Common myeloid progenitor, CD34-positive (primary cell): ENCODE results near the gene ZIC3.

ENCODE experiments used
- CTCF ChIA-PET: fragments of 350-600 bp; sonication (Branson Sonifier 250); formaldehyde crosslinking; loops from one replicate; lab custom pipeline; 2021; ENCODE audit warnings: antibody characterized with exemption; lab: Charles Lee
- POLR2A ChIA-PET: fragments of 350-600 bp; sonication (Branson Sonifier 250); formaldehyde crosslinking; loops from one replicate; lab custom pipeline; 2021; ENCODE audit warnings: antibody characterized with exemption; lab: Charles Lee
- DNase-seq, 3 donors: peaks; one replicate each; pipeline versions ENCODE4 v3.0.0 to v3.0.0-alpha.2; 2013
- H3K27ac ChIP-seq, 2 experiments: 1 replicate in 1 of 2; 2 replicates in 1 of 2; pipeline ENCODE4 v1.7.0; 2013; ENCODE audit warnings: inconsistent platforms in 2 of 2, low read length in 2 of 2, mild to moderate bottlenecking in 2 of 2, low read depth in 1 of 2, moderate library complexity in 1 of 2; ENCODE audit not compliant: severe bottlenecking in 2 of 2, insufficient read depth in 1 of 2, poor library complexity in 1 of 2
- H3K27me3 ChIP-seq, 5 experiments: replicated peaks in 2 of 5; 1 replicate in 3 of 5; 2 replicates in 2 of 5; pipeline versions ENCODE4 v1.6.1 to v1.7.0; 2013; ENCODE audit warnings: low read length in 4 of 5, mild to moderate bottlenecking in 2 of 5, moderate library complexity in 2 of 5, inconsistent platforms in 1 of 5; ENCODE audit not compliant: insufficient read depth in 5 of 5, control insufficient read depth in 4 of 5
- H3K36me3 ChIP-seq, 4 experiments: 1 replicate in 2 of 4; 2 replicates in 2 of 4; pipeline versions ENCODE4 v1.6.1 to v1.7.0; 2013; ENCODE audit warnings: low read length in 3 of 4, control low read depth in 1 of 4, mild to moderate bottlenecking in 1 of 4; ENCODE audit not compliant: control insufficient read depth in 4 of 4, insufficient read depth in 4 of 4
- H3K4me1 ChIP-seq, 4 experiments: 1 replicate in 3 of 4; 2 replicates in 1 of 4; pipeline versions ENCODE4 v1.6.1 to v1.7.1; 2013; ENCODE audit warnings: low read length in 3 of 4, mild to moderate bottlenecking in 3 of 4, control low read depth in 1 of 4, inconsistent platforms in 1 of 4, moderate library complexity in 1 of 4; ENCODE audit not compliant: control insufficient read depth in 4 of 4, insufficient read depth in 4 of 4; ENCODE audit errors: control extremely low read depth in 1 of 4
- H3K4me3 ChIP-seq, 7 experiments: 1 replicate in 4 of 7; 2 replicates in 3 of 7; pipeline versions ENCODE4 v1.5.1 to v1.7.0; 2013; ENCODE audit warnings: mild to moderate bottlenecking in 7 of 7, low read length in 6 of 7, moderate library complexity in 6 of 7, inconsistent platforms in 2 of 7, low read depth in 2 of 7, control low read depth in 1 of 7; ENCODE audit not compliant: insufficient read depth in 4 of 7, control insufficient read depth in 1 of 7; ENCODE audit errors: extremely low read depth in 1 of 7
- H3K9me3 ChIP-seq, 5 experiments: 1 replicate in 4 of 5; 2 replicates in 1 of 5; pipeline versions ENCODE4 v1.6.1 to v1.7.1; 2013; ENCODE audit warnings: low read length in 4 of 5, mild to moderate bottlenecking in 2 of 5, inconsistent platforms in 1 of 5, low read depth in 1 of 5, moderate library complexity in 1 of 5; ENCODE audit not compliant: control insufficient read depth in 4 of 5, insufficient read depth in 2 of 5; ENCODE audit errors: control extremely low read depth in 1 of 5
- WGBS: methylation state at CpG from one replicate; pipeline ENCODE4 v1.1.5; 2013; ENCODE audit not compliant: insufficient coverage; 5-methylcytosine and 5-hydroxymethylcytosine counted together

Gene ZIC3

DNA sequence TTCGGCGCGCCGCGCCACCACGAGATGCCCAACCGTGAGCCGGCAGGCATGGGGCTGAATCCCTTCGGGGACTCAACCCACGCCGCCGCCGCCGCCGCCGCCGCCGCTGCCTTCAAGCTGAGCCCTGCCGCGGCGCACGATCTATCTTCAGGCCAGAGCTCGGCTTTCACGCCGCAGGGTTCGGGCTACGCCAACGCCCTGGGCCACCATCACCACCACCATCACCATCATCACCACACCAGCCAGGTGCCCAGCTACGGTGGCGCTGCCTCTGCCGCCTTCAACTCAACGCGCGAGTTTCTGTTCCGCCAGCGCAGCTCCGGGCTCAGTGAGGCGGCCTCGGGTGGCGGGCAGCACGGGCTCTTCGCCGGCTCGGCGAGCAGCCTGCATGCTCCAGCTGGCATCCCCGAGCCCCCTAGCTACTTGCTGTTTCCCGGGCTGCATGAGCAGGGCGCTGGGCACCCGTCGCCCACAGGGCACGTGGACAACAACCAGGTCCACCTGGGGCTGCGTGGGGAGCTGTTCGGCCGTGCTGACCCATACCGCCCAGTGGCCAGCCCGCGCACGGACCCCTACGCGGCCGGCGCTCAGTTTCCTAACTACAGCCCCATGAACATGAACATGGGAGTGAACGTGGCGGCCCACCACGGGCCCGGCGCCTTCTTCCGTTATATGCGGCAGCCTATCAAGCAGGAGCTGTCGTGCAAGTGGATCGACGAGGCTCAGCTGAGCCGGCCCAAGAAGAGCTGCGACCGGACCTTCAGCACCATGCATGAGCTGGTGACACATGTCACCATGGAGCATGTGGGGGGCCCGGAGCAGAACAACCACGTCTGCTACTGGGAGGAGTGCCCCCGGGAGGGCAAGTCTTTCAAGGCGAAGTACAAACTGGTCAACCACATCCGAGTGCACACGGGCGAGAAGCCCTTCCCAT is 1.1 kb downstream of the ZIC3 start:
- Histone ChIP-seq H3K27ac (no peak overlapping the region), H3K36me3 (no peaks in the 10 kb centered on the region), H3K9me3 (peaks cover 0 to 33% (median 0%) of the 10 kb centered on the region in 5 experiments), H3K27me3 (peaks cover 9 to 97% (median 31%) of the 10 kb centered on the region in 5 experiments), H3K4me1 (peaks cover 0 to 23% (median 9%) of the 10 kb centered on the region in 4 experiments), H3K4me3 (peak overlapping the region in 2 of 7 experiments; percentile 11 to 38)
- CTCF ChIA-PET: no interaction called here
- DNase-seq: no peak
- WGBS: 34% methylated on average over 78 of the region's 82 CpGs
- POLR2A ChIA-PET: no interaction called here

DNA sequence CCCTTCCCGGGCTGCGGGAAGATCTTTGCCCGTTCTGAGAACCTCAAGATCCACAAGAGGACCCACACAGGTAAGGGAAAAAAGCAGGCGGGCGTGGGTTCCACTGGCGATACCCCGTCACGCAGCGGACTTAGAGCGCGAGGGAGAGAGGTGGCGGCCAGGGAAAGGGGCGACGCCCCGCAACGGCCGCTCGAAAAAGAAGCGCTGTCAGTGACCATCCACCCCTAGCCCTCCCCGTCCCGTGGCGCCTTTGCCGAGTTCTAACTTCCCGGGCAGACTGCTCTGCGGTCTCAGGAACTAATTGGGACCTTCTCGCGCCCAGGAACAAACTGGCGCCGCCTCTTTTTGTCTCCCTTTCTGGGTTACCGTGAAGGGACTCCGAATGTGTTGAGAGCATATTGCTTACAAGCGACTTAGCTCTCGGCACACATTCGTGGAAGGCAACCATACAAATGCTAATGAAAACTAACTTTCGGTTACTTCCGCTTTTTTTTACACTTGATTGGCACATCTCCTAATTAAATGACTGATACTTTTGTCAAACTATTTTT is 1.8 kb downstream of the ZIC3 start:
- no peak overlapping the region for H3K4me3 ChIP-seq
- POLR2A ChIA-PET: no interaction called here
- H3K27me3 ChIP-seq: peaks cover 12 to 97% (median 33%) of the 10 kb centered on the region in 5 experiments
- H3K4me1 ChIP-seq: peaks cover 0 to 23% (median 9%) of the 10 kb centered on the region in 4 experiments
- CTCF ChIA-PET: no interaction called here
- peak in 2 of 3 donors; percentile 64 to 65 for DNase-seq
- H3K36me3 ChIP-seq: no peaks in the 10 kb centered on the region
- peaks cover 0 to 33% (median 0%) of the 10 kb centered on the region in 5 experiments for H3K9me3 ChIP-seq
- no peak overlapping the region for H3K27ac ChIP-seq
- WGBS: 33% methylated on average over 27 of the region's 36 CpGs

DNA sequence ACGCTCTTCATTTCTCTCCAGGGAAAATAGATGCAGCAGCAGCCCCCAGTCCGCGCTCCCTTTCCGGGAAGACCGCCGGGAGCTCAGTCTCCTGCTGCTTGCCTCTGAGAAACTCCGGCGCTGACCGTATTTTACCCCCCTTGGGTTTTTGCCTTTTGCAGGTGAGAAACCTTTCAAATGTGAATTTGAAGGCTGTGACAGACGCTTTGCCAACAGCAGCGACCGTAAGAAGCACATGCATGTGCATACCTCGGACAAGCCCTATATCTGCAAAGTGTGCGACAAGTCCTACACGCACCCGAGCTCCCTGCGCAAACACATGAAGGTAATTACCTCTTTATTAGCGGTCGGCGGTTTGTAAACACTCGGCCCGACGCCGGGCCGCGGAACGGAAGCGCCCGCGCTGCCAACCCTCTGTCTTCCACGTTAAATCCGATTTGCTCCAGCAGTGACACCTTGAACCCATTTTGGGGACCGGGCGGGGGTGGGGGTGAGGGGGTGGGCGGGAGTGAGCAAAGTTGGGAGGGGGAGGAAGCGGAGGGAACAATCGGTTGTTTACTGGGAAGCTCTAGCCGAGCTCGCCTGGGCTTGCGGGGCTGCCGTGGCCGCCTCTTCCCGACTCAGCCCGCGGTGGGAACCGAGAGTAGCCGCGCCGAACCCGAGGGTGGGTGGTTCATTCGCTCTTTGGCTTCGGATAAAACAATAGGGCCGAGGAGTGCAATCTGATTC is 3.0 kb downstream of the ZIC3 start:
- Histone ChIP-seq H3K27me3 (peaks cover 12 to 97% (median 27%) of the 10 kb centered on the region in 5 experiments), H3K9me3 (peaks cover 0 to 31% (median 0%) of the 10 kb centered on the region in 5 experiments), H3K4me1 (peaks cover 0 to 23% (median 9%) of the 10 kb centered on the region in 4 experiments), H3K27ac (no peak overlapping the region), H3K36me3 (no peaks in the 10 kb centered on the region), H3K4me3 (no peak overlapping the region)
- 32% methylated on average over 37 of the region's 53 CpGs for WGBS
- ChIA-PET POLR2A (no interaction called here), CTCF (no interaction called here)
- DNase-seq: no peak

DNA sequence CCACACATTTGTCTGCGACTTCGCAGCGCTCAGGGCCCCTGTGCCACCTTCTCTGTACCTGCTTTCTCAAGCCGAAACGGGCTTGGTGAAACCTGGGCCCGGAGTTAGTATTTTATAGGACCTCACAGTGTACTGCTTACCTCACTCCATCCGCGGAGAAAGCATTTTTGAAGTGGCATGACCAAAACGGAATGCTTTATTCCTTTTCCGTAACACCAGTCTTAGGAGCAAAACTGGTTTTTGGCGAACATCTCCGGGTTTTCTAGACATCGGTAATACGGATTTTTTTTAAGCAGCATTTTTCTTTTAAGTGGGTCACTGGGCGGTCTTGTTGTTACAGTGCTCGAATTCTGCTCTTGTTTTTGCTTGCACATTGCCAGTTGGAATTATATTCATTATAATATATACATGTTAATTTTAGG is 3.6 kb downstream of the ZIC3 start:
- 12% methylated on average over 9 of the region's 16 CpGs for WGBS
- CTCF ChIA-PET: no interaction called here
- Histone ChIP-seq H3K27ac (no peak overlapping the region), H3K27me3 (peaks cover 10 to 97% (median 27%) of the 10 kb centered on the region in 5 experiments), H3K9me3 (peaks cover 0 to 28% (median 0%) of the 10 kb centered on the region in 5 experiments), H3K36me3 (no peaks in the 10 kb centered on the region), H3K4me3 (no peak overlapping the region), H3K4me1 (peaks cover 0 to 23% (median 9%) of the 10 kb centered on the region in 4 experiments)
- POLR2A ChIA-PET: no interaction called here
- DNase-seq: no peak

DNA sequence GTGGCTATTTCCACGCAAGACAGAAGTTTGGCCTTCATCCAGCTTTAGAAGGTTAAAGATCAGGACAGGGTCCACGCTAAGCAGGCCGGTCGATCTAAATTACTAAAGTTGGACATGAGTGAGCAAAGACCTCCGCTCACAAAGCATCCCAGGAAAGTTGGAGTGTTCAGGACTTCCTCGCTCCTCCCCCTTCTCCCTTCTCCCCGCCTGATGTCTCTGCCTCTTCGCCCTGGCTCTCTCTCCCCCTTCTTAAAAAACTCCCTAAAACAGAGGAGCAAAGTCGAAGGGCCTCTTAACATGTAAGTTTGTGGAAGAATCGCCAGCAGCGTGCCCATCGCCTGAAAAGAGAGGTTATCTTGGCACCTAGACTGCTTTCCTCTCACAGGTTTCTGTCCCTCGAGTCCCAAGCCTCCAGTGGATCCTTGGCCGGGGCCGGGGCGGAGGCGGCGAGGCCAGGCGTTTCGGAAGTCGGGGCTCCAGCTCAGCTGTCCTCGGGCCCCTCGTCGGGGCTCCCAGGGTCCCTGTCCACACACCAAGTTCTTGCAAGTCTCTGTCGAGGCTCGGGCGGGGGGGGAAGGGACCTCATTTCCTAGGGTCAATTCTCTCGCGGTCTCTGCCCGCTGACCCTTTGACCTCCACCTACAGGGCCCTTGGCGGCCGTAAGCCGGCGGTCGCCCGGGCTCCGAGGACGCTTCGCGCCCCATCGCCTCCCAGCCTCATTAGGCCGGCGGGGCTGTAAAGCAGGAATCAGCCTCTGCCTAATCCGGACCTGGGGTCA is 7.6 kb downstream of the ZIC3 start:
- peaks cover 0 to 10% (median 0%) of the 10 kb centered on the region in 5 experiments for H3K9me3 ChIP-seq
- POLR2A ChIA-PET: no interaction called here
- no peak overlapping the region for H3K4me3 ChIP-seq
- no peak overlapping the region for H3K27ac ChIP-seq
- CTCF ChIA-PET: no interaction called here
- H3K27me3 ChIP-seq: peaks cover 3 to 94% (median 37%) of the 10 kb centered on the region in 5 experiments
- peaks cover 0 to 2% (median 0%) of the 10 kb centered on the region in 4 experiments for H3K4me1 ChIP-seq
- WGBS: 22% methylated on average over 40 of the region's 44 CpGs
- no peaks in the 10 kb centered on the region for H3K36me3 ChIP-seq
- DNase-seq: no peak

DNA sequence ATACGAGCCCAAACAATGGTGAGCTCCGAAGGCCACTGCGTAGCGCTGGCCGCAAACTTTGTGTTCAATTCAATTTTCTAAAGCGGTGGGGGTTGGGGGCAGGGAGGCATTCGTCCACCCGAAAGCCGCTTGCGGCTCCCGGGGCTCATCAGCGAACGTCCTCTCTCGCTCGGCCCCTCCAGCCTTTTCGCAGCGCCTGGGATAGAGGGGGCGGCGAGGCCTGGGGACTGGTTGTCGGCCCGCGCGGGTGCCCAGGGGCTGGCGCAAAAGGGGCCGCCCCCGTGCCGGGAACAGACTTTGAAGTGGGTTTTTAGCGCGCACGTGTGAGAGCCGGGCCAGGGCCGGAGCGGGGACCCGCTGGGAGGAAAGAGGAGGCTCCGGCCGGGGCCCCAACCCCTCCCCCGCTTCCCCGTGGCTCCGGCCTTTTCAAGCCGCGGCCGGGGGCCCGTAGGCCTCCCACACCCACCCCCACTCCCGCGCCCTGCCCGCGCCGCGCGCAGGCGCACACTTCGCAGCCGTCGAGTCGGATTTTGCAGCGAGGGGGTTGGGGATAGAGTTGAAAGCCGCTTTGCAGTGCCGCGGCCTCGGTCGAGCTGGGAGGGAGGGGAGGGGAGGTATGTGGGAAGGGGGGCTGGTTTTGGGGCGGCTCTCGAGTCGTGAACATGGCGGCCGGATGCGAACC is 8.3 kb downstream of the ZIC3 start:
- Histone ChIP-seq H3K27me3 (peaks cover 3 to 89% (median 37%) of the 10 kb centered on the region in 5 experiments), H3K27ac (no peak overlapping the region), H3K4me3 (peak overlapping the region in 1 of 7 experiments; percentile 14), H3K36me3 (no peaks in the 10 kb centered on the region), H3K4me1 (no peaks in the 10 kb centered on the region), H3K9me3 (peaks cover 0 to 8% (median 0%) of the 10 kb centered on the region in 5 experiments)
- POLR2A ChIA-PET: no interaction called here
- CTCF ChIA-PET: no interaction called here
- 21% methylated on average over 40 of the region's 67 CpGs for WGBS
- peak in 1 of 3 donors; percentile 6 for DNase-seq
